Measurements from ENCODE around the gene MUC5B. TPM values are rescaled to one million over a fixed set of nuclear protein-coding genes. Genes with fewer than 3 reads are reported as not detected.
A peak's percentile ranks its signal among the peaks of the same experiment; 100 is the strongest.

Gene MUC5B
- total RNA-seq, 1 donor from 2014 or later: not detected

DNA sequence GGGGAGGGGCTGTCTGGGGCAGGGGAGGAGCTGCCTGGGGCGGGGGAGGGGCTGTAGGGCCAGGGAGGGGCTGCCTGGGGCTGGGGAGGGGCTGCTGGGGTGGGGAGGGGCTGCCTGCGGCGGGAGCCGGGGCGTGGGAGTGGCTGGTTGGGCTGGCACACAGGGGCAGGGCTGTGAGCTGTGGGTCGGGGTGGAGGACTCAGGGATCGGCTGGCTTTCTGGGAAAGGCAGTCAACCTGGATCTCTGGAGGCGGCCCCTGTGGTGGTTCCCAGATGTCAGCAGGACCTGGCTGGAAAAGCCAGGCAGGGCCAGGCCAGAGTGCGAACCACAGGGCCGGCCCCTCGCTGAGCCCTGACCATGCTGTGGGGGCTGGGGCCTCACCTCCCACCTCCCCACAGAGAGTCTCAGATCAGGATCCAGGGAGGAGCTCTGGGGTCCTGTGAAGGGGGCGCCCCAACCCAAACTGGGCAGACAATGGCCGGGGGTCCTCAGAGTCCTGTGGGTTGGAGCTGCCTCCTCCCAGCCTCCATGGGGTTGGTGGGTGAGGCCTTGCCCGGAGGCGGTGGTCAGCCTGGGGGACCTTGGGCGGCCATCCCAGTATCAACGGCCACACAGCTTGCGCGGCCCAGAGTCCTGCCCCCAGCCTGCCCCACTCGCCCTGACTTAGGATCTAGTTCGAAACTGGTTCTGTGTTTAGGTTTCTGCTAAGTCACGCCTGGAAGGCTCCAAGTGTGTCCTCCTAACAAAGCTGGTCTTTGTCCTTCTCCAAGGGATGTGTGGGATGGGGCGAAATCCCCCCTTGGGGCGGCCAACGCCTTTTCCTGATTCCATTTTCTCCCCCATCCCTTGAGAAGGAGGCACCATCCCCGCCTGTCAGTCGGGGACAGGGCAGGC is 1.9 kb downstream of the MUC5B start:
- DNase-seq (ENCODE audit: low spot score): peak; percentile 82
- H3K27me3 Mint-ChIP-seq (ENCODE audit: low read depth): peaks cover 10% of the 10 kb centered on the region
- TF ChIP-seq, protein P1, sequence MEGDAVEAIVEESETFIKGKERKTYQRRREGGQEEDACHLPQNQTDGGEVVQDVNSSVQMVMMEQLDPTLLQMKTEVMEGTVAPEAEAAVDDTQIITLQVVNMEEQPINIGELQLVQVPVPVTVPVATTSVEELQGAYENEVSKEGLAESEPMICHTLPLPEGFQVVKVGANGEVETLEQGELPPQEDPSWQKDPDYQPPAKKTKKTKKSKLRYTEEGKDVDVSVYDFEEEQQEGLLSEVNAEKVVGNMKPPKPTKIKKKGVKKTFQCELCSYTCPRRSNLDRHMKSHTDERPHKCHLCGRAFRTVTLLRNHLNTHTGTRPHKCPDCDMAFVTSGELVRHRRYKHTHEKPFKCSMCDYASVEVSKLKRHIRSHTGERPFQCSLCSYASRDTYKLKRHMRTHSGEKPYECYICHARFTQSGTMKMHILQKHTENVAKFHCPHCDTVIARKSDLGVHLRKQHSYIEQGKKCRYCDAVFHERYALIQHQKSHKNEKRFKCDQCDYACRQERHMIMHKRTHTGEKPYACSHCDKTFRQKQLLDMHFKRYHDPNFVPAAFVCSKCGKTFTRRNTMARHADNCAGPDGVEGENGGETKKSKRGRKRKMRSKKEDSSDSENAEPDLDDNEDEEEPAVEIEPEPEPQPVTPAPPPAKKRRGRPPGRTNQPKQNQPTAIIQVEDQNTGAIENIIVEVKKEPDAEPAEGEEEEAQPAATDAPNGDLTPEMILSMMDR (IDR thresholded peaks at IDR 0.05): no peak
- H3K27ac Mint-ChIP-seq (ENCODE audit: unreplicated experiment): no peak overlapping the region
- H3K36me3 Mint-ChIP-seq (ENCODE audit: low read depth): no peaks in the 10 kb centered on the region
- H3K4me1 Mint-ChIP-seq (ENCODE audit: low read depth): no peaks in the 10 kb centered on the region
- no peaks in the 10 kb centered on the region for H3K9me3 Mint-ChIP-seq (ENCODE audit: low read depth)
- no peak overlapping the region for H3K4me3 Mint-ChIP-seq (ENCODE audit: unreplicated experiment)

DNA sequence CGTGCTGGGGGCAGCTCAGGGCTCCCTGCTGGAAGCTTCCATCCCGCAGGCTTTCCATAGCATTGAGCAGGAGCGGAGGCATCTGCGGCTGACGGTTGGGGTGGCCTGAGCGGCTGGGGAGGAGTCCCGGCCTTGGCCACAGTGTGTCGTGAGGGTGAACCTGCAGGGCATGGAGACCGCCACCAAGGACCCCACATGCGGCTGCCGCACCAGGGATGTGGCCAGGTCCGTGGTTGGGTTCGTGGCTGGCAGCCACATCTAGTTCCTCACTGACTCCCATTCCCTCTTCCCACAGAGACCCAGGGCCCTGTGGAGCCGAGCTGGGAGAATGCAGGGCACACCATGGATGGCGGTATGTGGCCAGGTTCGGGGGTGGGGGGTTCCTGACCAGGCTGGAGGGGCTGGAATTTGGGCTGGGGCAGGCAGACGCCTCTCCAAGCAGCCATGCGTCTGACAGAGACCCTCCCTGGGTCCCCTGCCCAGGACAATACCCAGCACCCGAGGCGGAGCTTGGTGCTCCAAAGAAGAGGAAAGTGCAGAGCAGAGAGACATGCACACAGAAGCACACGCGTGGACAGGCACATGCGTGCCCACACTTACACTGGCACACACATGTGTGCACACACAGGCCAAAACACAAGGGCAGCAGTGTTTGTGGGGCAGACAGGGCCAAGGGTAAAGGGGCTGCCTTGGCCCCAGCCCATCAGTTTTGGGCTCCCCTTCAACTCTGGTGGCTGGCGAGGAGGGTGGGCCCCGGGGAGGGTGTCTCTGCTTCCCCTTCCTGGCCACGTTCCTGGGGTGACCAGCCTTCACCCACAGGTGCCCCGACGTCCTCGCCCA is 2.7 kb downstream of the MUC5B start:
- H3K27ac Mint-ChIP-seq (ENCODE audit: unreplicated experiment): no peak overlapping the region
- peaks cover 12% of the 10 kb centered on the region for H3K27me3 Mint-ChIP-seq (ENCODE audit: low read depth)

DNA sequence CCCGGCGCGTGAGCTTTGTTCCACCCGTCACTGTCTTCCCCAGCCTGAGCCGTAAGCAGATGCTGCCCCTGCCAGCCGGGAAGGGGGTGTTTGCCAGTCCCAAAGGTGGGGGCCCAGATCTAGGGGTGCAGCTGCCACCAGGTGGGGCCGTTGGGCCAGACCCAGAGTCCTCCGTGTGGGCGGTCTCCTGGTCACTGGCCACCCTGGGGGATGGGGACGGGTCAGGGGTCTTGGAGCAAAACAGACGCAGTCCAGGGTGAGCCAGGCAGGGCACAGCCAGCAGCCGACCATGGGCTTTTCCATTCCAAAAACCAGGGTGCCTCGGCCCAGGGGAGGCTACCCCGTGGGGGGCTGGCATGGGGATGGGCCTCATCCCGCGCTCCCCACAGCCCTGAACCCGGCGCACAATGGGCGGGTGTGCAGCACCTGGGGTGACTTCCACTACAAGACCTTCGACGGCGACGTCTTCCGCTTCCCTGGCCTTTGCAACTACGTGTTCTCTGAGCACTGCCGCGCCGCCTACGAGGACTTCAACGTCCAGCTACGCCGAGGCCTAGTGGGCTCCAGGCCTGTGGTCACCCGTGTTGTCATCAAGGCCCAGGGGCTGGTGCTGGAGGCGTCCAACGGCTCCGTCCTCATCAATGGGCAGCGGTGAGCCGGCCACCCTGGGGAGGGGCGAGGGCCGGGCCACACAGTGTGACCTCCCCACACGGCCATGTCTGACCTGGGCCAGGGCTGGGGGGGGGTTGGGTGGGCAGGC is 3.5 kb downstream of the MUC5B start:
- no peak overlapping the region for H3K4me3 Mint-ChIP-seq (ENCODE audit: unreplicated experiment)
- TF ChIP-seq, protein P1 (IDR thresholded peaks at IDR 0.05): no peak
- H3K27me3 Mint-ChIP-seq (ENCODE audit: low read depth): peaks cover 12% of the 10 kb centered on the region
- no peak overlapping the region for H3K27ac Mint-ChIP-seq (ENCODE audit: unreplicated experiment)
- H3K36me3 Mint-ChIP-seq (ENCODE audit: low read depth): no peaks in the 10 kb centered on the region
- DNase-seq (ENCODE audit: low spot score): peak; percentile 90
- H3K4me1 Mint-ChIP-seq (ENCODE audit: low read depth): no peaks in the 10 kb centered on the region
- no peaks in the 10 kb centered on the region for H3K9me3 Mint-ChIP-seq (ENCODE audit: low read depth)

More for the DNA sequence above, 2.7 kb downstream of the MUC5B start:
- no peaks in the 10 kb centered on the region for H3K4me1 Mint-ChIP-seq (ENCODE audit: low read depth)
- TF ChIP-seq, protein P1 (IDR thresholded peaks at IDR 0.05): no peak
- DNase-seq (ENCODE audit: low spot score): peak; percentile 92
- no peak overlapping the region for H3K4me3 Mint-ChIP-seq (ENCODE audit: unreplicated experiment)
- no peaks in the 10 kb centered on the region for H3K36me3 Mint-ChIP-seq (ENCODE audit: low read depth)
- H3K9me3 Mint-ChIP-seq (ENCODE audit: low read depth): no peaks in the 10 kb centered on the region

DNA sequence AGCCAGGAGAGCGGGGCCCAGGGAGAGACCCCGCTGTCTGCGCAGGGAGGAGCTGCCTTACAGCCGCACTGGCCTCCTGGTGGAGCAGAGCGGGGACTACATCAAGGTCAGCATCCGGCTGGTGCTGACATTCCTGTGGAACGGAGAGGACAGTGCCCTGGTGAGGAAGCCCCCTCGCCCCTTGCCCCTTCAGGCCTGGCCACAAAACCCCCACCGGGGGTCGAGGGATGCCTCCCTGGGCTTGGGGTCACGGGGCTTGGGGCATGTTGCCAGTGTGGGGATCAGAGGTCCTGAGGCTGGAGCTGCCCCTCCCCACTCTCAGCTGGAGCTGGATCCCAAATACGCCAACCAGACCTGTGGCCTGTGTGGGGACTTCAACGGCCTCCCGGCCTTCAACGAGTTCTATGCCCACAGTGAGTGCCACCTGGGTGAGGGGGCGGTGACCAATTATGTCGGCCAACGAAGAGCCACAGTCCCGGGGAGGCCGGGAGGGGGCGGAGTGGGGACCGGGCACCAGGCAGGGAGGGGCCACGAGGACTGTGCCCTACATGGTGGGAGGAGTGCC is 4.2 kb downstream of the MUC5B start:
- TF ChIP-seq, protein P1 (IDR thresholded peaks at IDR 0.05): peak; percentile 63
- Mint-ChIP-seq H3K9me3 (ENCODE audit: low read depth) (no peaks in the 10 kb centered on the region), H3K27ac (ENCODE audit: unreplicated experiment) (no peak overlapping the region), H3K4me1 (ENCODE audit: low read depth) (no peaks in the 10 kb centered on the region), H3K36me3 (ENCODE audit: low read depth) (no peaks in the 10 kb centered on the region), H3K4me3 (ENCODE audit: unreplicated experiment) (no peak overlapping the region), H3K27me3 (ENCODE audit: low read depth) (peaks cover 8% of the 10 kb centered on the region)
- peak; percentile 69 for DNase-seq (ENCODE audit: low spot score)

Data from chondrocyte (in vitro differentiated cells).